ENCODE results near the gene SFXN3. TPM values are rescaled to one million over a fixed set of nuclear protein-coding genes. Genes with fewer than 3 reads are reported as not detected.

The SFXN3 gene
- total and polyA plus RNA-seq, 2 of the 8 experiments (the other 6 are each of a cell fraction or from before 2014, with no cell fraction given): 2.6 to 2.8 TPM

DNA sequence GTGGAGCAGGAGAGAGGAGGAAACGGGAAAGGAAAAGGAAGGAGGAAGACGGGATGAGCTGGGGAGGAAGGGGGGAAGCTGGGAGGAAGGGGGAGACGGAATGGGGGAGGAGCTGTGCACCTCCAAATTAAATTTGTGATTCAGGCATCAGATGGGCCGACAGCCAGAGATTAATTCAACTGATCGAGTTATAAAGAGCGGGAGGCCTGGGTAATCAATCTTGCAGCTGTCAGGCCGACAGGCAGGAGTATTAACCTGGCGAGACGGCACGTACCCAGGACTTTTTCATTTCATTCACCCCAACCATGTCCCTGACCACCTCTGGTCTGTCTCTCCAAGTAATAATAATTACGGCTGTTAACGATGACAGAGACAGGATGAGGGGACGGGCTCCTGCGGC, 56.9 kb downstream of the SFXN3 start (continued):
- TF ChIP-seq CHD7 (IDR thresholded peaks at IDR 0.05; ENCODE audit: insufficient replicate concordance, low read length) (no peak), ASH2L (IDR thresholded peaks at IDR 0.05; ENCODE audit: low read length) (no peak), POU5F1 (IDR thresholded peaks at IDR 0.05; ENCODE audit: low read depth, low read length) (no peak), EZH2 (IDR thresholded peaks at IDR 0.05; ENCODE audit: low read depth, low read length, severe bottlenecking) (no peak), SAP30 (IDR thresholded peaks at IDR 0.05; ENCODE audit: insufficient read depth, insufficient replicate concordance, low read length) (no peak), CHD1 (IDR thresholded peaks at IDR 0.05; ENCODE audit: low read depth, low read length) (no peak), KDM4A (IDR thresholded peaks at IDR 0.05; ENCODE audit: low read depth, low read length, severe bottlenecking) (no peak), POLR2A (IDR thresholded peaks at IDR 0.05; ENCODE audit: control extremely low read depth in 1 of 2, low read depth in 2 of 2, low read length in 2 of 2) (no peak), CTCF (IDR thresholded peaks at IDR 0.05; ENCODE audit: control extremely low read depth in 1 of 3, insufficient read depth in 1 of 3, low read depth in 1 of 3, low read length in 3 of 3) (no peak)

Data from H1 (cell line).